ENCODE results near the gene SEC14L2.
"Not testable (repeated sequence)": the region's sequence is repeated elsewhere in the genome, so short reads cannot be mapped to it uniquely, and the experiment has no call there.

SEC14L2 gene

DNA sequence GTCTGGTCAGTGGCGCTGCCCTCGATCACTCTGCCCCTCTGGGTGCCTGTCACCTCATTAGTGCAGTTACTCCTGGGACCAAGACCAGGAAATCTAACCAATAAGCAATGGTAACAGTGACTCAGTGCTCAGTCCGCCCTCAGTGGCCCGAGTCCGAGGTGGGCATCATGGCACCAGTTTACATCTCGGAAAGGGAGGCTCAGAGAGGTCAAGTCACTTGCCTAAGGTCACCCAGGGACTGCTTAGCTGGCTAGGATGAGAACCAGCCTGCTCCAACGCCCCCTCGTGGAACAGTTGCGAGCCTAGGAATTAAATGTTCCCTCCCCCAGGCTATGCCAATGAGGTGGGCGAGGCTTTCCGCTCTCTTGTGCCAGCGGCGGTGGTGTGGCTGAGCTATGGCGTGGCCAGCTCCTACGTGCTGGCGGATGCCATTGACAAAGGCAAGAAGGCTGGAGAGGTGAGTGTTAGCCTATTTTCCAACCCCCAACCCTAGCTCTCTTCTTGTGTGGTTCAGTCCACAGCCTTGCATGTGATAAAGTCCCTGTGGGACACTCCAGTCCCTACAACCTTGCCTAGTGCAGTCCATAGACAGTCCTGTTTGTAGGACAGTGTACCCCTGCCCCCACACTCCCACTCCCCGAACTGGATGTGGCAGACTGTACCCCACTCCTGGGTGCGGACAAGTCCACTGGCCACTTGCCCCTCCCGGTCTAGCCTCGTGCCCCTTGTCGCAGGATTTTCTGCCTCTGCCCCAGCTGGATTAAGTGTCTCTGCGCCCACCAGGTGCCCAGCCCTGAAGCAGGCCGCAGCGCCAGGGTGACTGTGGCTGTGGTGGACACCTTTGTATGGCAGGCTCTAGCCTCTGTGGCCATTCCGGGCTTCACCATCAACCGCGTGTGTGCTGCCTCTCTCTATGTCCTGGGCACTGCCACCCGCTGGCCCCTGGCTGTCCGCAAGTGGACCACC, 29.9 kb downstream of the SEC14L2 start:
- DNase-seq (ENCODE audit: low read depth, low spot score), result no peak

DNA sequence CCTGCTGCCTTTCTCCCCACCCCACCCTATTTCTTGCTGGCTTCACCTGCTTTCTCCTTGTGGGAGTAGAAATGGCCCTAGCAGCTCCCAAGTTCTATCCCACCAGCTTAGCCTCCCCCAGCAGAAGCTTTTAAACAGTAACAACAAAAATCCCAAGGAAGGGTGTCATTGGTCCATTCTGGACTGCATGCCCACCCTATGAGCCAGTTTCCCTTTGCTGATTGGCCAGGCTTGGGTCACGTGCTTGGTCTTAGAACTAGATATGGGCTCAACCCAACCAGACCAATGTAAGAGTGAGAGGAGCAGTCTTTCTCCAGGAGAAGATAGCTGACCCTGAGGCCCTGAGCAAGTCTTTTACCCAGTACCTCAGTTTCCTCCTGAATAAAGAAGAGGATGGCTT, 31.1 kb downstream of the SEC14L2 start:
- DNase-seq (ENCODE audit: low read depth, low spot score), result no peak

DNA sequence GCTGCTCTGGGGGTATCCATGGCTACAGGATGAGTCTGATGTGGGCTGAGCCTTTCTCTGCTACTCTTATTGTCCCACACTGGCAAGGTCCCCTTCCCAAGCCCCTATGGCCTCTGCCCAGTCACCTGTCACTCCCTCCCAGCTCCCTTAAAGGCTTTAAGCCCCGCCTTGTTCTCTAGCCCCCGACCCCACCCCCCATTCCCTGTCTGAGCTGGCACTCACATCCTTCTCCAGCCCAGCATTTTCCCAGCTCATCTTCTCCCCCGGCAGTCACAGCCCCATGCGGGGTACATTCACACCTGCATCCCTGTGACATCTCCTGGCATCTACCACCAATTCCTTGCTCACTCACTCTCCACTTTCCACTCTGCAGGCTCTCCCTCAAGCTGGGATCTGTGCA, 33.1 kb downstream of the SEC14L2 start:
- DNase-seq (ENCODE audit: low read depth, low spot score), result no peak

DNA sequence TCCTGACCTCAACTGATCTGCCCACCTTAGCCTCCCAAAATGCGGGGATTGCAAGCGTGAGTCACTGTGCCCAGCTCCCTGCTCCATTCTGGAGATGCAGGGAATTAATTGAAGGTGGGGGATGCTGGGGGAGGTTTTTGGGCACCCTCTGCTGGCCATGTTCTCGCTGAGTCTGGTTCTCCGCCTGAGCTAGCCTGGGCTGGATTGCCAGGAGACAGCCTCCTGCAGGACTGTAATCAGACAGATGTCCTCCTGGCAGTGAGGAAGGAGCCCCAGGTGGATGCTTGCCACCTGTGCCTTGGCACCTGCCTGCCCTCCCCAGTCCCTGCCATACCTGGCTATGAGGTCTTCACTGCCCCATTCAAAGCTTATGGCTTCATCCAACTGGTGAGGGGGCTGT, 34.1 kb downstream of the SEC14L2 start:
- DNase-seq (ENCODE audit: low read depth, low spot score), result no peak

DNA sequence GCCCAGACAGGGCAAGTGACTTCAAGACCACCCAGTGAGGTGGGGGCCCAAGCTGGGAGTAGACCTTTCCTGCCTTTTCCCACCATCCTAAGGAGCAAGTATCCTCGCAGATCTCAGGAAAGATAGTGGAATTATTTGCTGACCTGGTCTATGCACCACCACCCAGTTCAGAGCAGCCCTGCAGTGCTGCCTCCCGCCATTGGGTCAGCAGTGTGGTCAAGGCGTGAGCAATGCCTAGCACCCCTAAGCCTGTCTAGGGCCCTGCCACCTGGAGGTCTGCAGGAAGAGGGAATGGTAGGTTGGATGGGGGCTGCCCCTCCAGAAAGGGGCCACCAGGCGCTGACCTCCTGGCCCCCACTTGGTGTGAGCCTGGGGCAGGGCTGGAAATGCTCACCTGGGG, 35.3 kb downstream of the SEC14L2 start:
- DNase-seq (ENCODE audit: low read depth, low spot score), result no peak

DNA sequence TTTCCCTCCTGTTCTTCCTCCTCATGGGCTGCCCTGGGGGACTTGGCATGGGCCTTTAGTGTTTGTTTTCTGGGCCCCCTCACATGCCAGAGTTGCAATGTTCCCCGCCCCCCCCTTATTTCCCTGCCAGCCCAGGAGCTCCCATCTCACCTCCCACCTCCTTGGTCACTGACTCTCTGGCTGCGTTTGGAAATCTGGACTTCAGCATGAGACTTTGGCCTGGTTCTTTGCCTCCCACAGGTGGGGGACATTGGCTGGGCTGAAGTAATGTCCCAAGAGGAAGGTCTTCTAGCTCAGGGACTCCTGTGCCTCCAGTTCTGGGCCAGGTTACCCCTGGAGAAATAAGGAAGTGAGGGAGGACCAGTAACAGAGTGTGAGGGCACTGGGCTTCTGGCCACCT, 35.7 kb downstream of the SEC14L2 start:
- no peak for DNase-seq (ENCODE audit: low read depth, low spot score)

DNA sequence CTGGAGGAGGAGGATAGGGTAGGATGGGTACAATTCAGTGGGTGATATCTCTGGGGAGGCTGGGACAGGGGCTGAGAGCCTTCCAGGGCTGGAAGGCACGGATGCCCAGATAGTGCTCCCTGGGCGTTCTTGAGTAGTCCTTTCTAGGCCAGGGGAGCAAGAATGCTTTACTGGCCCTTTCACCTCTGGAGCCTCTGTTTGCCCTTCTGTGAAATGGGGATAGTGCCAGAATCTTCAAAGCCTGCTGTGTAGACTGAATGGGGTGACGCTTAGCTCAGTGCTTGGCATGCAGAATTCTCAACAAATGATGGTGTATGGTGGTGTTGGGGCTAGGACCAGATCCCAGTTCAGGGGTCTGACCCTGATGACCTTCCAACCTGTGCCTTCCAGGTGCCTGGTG, 36.4 kb downstream of the SEC14L2 start:
- DNase-seq (ENCODE audit: low read depth, low spot score), result no peak

DNA sequence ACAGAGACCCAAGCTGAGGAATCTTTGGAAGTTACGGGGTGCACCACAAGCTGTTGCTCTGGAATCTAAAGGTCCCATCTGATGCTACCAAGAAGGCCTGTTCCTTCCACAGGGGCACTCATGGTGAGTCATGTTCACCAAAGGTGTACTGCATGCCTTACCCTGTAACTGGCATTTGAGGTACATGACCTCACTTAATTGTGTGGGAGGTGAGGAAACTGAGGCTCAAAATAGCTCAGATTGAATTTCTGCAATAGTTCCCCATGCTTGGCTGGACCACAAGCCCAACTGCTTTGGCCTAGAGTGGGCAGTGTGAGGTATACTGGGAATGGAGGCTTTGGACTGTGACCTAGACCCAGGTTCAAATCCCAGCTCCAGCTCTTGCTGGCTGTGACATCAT, 37.0 kb downstream of the SEC14L2 start:
- no peak for DNase-seq (ENCODE audit: low read depth, low spot score)

DNA sequence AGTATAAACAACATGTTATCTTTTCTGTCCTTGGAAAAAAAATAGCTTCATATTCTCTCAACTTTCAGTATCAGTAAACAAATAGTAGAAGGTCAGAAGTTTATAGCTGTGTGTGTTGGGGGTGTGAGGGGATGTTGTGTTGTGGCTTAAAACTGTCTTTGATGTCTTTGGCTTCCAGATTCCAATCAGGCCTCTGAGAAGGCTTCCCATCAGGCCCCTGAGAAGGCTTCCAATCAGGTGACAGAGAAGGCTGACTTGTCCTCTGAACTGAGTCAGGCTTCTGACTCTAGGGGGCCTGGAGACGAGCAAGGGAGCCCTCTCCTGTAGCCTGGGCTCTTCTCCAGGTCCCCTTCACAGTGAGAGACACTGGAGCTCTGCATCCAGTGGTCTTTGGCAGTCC, 38.0 kb downstream of the SEC14L2 start:
- no peak for DNase-seq (ENCODE audit: low read depth, low spot score)

DNA sequence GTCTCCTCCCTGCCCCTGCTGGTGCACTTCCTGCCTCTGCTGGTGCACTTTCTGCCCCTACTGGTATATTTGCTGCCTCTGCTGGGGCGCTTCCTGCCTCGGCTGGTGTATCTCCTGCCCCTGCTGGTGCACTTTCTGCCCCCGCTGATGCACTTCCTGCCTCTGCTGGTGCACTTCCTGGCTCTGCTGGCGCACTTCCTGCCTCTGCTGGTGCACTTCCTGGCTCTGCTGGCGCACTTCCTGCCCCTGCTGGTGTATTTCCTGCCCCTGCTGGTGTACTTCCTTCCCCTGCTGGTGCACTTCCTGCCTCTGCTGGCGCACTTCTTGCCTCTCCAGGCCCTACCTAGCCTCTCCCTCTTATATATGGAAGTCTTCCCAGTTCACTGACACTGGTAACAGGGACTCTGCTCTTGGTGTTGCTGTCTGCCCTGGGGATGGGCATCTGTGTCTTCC, 38.9 kb downstream of the SEC14L2 start:
- DNase-seq (ENCODE audit: low read depth, low spot score), result no peak

DNA sequence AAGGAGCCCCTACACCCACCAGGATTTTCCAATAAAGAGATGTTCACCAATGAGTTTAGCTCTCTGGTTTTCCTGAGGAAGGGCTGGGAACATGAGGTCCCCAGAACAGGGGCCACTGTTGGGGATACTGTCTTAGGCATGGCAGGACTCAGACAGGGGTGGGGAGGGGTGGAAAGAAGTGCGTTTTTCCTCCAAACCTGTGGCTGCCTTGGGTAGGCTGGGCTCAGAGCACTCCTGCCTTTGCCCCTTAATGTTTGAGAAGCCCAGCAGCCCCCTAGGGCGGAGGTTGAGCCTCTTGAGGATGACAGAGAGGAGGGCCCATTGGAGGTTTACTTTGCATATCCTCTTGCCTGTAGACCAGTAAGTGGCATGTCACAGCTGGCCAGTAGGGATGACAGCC, 39.4 kb downstream of the SEC14L2 start:
- DNase-seq (ENCODE audit: low read depth, low spot score), result no peak

DNA sequence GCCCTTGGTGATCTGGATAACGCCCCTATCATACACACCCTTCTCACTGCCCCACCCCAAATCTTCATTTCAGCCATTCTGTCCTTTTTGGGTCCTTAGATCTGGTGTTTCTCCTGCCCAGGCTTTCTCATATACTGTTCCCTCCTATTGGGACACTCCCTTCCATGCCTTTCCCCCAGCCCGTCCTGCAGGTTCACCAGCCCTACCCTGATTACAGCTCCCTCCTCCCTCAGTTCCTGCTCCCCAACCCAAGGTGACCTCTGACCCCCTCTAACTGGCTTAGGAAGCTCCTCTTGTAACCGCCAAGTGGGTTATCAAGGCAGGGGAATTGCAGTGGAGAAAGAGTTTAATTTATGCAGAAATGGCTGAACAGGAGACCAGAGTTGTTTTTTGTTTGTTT, 41.7 kb downstream of the SEC14L2 start:
- DNase-seq (ENCODE audit: low read depth, low spot score), result no peak

DNA sequence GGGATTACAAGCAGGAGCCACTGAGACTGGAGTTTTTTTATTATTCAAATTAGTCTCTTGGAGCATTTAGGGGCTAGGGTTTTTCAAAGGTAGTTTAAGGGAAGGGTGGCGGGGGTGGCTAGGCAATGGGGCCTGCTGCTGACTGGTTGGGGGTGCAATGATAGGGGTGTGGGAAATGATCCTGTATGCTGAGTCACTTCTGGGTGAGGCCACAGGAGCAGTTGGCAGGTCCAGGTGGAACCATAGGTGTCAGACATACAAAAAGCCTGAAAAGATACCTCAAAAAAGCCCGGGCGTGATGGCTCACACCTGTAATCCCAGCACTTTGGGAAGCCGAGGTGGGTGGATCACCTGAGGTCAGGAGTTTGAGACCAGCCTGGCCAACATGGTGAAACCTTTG, 42.4 kb downstream of the SEC14L2 start:
- DNase-seq (ENCODE audit: low read depth, low spot score), result no peak

DNA sequence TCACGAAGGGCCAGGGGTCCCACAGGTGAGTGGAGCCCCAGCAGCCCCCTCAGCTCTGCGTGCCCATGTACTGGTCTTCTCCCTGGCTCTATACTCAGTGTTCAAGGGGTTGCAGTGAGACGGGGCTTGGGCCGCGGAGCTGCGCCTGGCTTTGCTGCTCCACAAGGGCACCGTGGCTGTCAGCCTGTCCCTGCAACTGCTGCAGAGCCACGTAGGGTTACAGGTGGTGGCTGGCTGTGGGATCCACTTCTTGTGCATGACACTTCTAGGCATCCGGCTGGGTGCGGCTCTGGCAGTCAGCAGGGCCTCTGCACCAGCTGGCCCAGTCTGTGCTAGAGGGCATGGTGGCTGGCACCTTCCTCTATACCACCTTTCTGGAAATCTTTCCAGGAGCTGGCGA, 43.0 kb downstream of the SEC14L2 start:
- DNase-seq (ENCODE audit: low read depth, low spot score), result no peak

DNA sequence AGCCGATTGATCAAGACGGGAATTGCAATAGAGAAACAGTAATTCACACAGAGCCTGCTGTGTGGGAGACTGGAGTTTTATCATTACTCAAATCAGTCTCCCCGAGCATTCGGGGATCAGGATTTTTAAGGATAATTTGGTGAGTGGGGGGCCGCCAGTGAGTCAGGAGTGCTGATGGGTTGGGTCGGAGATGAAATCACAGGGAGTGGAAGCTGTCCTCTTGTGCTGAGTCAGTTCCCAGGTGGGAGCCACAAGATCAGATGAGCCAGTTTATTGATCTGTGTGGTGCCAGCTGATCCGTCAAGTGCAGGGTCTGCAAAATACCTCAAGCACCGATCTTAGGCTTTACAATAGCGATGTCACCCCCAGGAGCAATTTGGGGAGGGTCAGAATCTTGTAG, 44.3 kb downstream of the SEC14L2 start:
- no peak for DNase-seq (ENCODE audit: low read depth, low spot score)

DNA sequence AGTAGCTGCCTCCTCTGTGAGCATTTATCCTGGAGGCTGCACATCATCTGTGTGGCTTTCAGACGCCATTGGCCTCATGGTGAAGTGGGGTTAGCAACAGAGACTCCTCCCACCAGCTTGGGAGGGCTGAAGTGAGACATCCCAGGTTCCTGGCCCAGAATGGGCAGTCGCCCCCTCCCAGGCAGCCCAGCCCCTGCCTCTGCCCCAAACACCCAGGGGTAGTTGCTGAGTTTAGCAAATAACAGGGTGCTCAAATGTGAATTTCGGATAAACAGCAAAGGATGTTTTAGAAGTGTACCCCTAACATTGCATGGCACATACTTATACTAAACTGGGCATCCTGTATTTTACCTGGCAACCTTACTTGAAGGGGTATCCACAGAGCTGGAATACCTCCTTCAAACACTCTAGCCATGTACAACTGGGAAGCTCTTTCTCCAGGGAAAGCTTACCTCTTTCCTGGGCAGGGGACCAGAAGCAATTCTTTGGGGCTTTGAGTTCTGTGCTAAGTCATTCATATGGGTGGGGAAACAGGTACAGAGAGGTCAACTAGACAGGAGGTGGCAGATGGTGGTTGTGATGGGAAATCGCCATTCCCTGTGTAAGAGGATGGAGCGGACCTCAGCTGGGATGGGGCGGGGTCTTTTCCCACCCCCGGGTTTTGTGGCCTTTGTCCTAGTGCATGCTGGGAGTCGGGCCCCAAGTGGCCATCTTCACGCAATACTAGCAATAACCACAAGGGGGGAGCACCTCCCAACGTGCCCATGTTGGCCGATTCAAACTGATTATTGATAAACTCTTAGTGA, 48.0 kb downstream of the SEC14L2 start:
- DNase-seq (ENCODE audit: low read depth, low spot score), result no peak

DNA sequence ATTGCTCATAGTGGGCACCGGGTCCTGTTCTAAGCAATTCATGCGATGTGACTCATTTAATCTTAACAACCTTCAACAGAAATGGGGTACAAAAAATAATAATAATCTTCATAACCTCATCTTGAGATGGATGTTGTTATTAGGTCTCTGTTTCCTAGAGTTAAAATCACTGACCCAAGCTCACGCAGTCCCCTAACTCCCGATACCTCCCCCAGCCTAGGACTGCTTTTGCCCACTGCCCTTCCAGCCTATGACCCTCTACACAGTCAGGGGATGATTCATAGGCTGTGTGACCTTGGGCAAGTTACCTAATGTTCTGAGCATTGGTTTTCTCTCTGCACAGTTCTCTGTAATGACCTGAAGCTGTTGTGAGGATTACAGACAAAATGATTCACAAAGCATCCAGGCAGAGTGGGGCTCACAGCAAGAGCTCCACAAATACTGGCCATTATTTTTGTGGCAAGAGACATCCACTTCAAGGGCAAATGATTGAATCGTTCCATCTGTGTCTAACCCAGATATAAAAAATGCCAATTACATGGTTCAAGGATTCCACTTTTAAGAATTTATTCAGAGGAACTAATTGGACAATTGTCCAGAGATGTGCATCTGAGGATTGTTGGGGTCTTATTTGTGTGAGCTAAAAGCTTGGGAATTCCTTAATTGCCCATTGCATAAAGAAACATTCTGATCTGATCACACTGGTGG, 48.8 kb downstream of the SEC14L2 start:
- no peak for DNase-seq (ENCODE audit: low read depth, low spot score)

DNA sequence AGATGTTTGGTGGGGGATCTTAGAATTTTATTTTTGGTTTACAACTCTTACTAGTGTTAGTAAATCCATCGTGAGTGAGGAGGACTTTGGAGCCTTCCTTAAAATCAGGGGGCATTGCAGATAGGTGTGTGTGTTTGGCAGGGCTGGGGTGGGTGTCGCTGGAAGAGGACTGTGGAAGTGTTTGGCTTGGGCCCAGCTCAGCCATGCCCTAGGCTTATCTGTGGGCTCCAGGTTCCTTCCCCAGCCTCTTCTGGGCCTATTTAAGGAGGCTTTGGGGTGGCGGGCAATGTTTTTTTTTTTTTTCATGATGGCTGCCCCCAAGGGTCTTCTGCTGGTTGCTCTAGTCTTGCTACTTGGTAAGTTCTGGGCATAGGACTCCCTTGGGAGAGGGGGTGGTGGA, 50.8 kb downstream of the SEC14L2 start:
- DNase-seq (ENCODE audit: low read depth, low spot score), result no peak

DNA sequence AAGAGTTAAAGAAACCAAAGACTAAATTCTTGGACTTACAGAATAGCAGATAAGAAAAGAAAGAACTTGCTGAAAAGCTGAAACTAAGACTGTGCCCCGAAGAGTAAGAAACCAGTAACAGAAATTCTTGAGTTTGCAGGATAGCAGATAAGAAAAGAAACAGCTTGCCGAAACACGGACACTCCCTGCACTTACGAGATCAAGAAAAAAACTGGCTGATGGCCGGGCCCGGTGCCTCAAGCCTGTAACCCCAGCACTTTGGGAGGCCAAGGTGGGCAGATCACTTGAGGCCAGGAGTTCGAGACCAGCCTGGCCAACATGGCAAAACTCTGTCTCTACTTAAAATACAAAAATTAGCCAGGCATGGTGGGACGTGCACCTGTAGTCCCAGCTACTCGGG, 54.7 kb downstream of the SEC14L2 start:
- DNase-seq (ENCODE audit: low read depth, low spot score), result not testable (repeated sequence)

DNA sequence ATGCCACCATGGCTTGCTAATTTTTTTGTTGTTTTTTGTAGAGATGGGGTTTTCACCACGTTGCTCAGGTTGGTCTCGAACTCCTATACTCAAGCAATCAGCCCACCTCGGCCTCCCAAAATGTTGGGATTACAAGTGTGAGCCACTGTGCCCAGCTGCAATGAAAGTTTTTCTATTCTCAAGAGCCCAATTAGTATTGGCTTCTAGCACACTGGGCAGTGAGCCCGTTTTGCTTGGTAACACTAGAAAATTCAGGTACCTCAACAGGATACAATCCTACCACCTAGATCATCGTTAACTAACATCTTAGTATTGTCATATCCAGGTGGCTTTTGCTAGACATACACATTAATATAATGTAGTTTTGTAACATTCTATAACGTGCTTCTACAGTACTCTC, 56.0 kb downstream of the SEC14L2 start:
- DNase-seq (ENCODE audit: low read depth, low spot score), result no peak

DNA sequence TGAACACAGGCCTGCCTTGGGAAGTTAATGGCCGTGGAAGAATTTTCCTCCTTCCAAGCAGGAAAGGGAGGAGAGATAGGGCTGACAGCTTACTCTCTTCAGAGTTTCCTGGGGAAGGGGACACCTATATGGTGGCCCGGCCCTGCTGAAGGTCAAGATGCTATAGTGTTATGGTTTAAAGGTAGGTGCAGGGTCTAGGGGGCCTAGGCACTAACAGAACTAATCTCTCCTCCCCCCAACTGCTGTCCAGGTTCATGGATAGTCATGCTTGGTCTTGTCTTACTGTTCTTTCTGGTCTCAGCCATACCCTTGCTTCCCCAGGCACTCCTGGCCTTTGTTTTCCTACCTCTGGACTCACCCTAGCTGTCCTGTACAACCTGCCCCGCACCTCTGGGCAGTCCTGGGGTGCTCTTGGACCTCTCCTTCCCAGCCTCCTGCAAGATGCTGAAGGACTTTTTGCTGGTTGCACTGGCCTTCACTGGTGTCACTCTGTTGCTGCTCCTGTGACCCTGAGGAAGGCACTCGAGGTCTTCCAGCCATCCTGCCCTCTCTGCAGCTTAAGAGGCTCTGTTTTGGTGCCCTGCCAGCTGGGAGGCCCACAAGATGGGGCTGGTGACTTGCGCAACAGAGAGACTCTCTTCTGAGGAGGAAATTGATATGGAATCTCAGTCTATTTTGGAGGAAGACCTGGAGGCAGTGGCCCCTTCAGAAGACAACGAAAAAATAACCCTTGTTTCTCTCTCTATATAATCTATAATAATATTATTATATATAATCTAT, 57.1 kb downstream of the SEC14L2 start:
- DNase-seq (ENCODE audit: low read depth, low spot score), result no peak

Data from brain pericyte (primary cell).